SK-N-SH (cell line): ENCODE measurements around the gene CRIP1. TPM values are rescaled to one million over a fixed set of nuclear protein-coding genes. Genes with fewer than 3 reads are reported as not detected.
A peak's percentile ranks its signal among the peaks of the same experiment; 100 is the strongest.

Experiments
- CTCF ChIA-PET: fragments of 300-600, 350-600 bp; formaldehyde crosslinking; extraction: SDS; loops from one replicate; lab custom pipeline; 2021; lab: Yijun Ruan, JAX
- POLR2A ChIA-PET: fragments of 350-600 bp; sonication (Branson Sonifier 250); formaldehyde crosslinking; extraction: SDS; loops from one replicate; lab custom pipeline; 2020; ENCODE audit warnings: antibody characterized with exemption, inconsistent platforms; lab: Yijun Ruan, JAX
- DNase-seq: peaks from one replicate; pipeline ENCODE4 v3.0.0; 2012
- H2AFZ ChIP-seq: fragments of 200-600 bp; sonication (generic); 2 replicates; pipeline ENCODE4 v1.8.1; 2016; ENCODE audit warnings: antibody characterized with exemption, mild to moderate bottlenecking, low read depth
- H3F3A ChIP-seq: fragments of 200-600 bp; sonication (generic); replicated peaks from 2 replicates; pipeline ENCODE3; 2016; ENCODE audit warnings: antibody characterized with exemption, mild to moderate bottlenecking; ENCODE audit not compliant: insufficient read depth
- H3K27ac ChIP-seq, 2 experiments: fragments of 200-500 bp in 1 of 2; fragments of 200-600 bp in 1 of 2; sonication (Bioruptor generic) in 1 of 2; sonication (generic), shearing (Covaris generic) in 1 of 2; 2 replicates each; pipeline versions ENCODE4 v1.5.1 to v1.6.1; 2014 to 2016; ENCODE audit warnings: low read depth in 2 of 2, inconsistent platforms in 1 of 2, low read length in 1 of 2, mild to moderate bottlenecking in 1 of 2, mixed read lengths in 1 of 2
- H3K27me3 ChIP-seq: fragments of 200-600 bp; sonication (generic), shearing (Covaris generic); 2 replicates; pipeline ENCODE4 v1.6.1; 2016; ENCODE audit warnings: mixed run types; ENCODE audit not compliant: insufficient read depth
- H3K36me3 ChIP-seq, 2 experiments: fragments of 200-500 bp in 1 of 2; fragments of 200-600 bp in 1 of 2; sonication (Bioruptor generic) in 1 of 2; sonication (generic) in 1 of 2; replicated peaks in 1 of 2; 2 replicates each; pipeline versions ENCODE3 to v1.5.1; 2014 to 2016; ENCODE audit warnings: low read length in 1 of 2, mild to moderate bottlenecking in 1 of 2; ENCODE audit not compliant: insufficient read depth in 2 of 2, control insufficient read depth in 1 of 2
- H3K4me1 ChIP-seq, 2 experiments: fragments of 200-500 bp in 1 of 2; fragments of 200-600 bp in 1 of 2; sonication (Bioruptor generic) in 1 of 2; sonication (generic), shearing (Covaris generic) in 1 of 2; 2 replicates each; pipeline versions ENCODE4 v1.5.1 to v1.6.1; 2014 to 2016; ENCODE audit warnings: low read depth in 1 of 2, low read length in 1 of 2, mixed run types in 1 of 2; ENCODE audit not compliant: insufficient read depth in 2 of 2, control insufficient read depth in 1 of 2
- H3K4me2 ChIP-seq: fragments of 200-600 bp; sonication (generic), shearing (Covaris generic); 2 replicates; pipeline ENCODE4 v1.6.1; 2017; ENCODE audit warnings: mixed run types
- H3K4me3 ChIP-seq, 2 experiments: fragments of 200-500 bp in 1 of 2; fragments of 200-600 bp in 1 of 2; sonication (Bioruptor generic) in 1 of 2; sonication (generic), shearing (Covaris generic) in 1 of 2; 2 replicates each; pipeline versions ENCODE4 v1.5.1 to v1.8.1; 2014 to 2016; ENCODE audit warnings: low read depth in 2 of 2, inconsistent platforms in 1 of 2, low read length in 1 of 2, mild to moderate bottlenecking in 1 of 2, mixed read lengths in 1 of 2, moderate library complexity in 1 of 2
- H3K79me2 ChIP-seq: fragments of 200-600 bp; sonication (generic); 2 replicates; pipeline ENCODE4 v1.8.1; 2017; ENCODE audit warnings: mild to moderate bottlenecking; ENCODE audit not compliant: insufficient read depth
- H3K9ac ChIP-seq: fragments of 200-600 bp; sonication (generic); 2 replicates; pipeline ENCODE4 v1.6.1; 2017; ENCODE audit warnings: mixed run types
- H3K9me2 ChIP-seq: fragments of 200-600 bp; sonication (generic); 2 replicates; pipeline ENCODE4 v1.6.1; 2017; ENCODE audit warnings: mixed run types
- H3K9me3 ChIP-seq: fragments of 200-600 bp; sonication (generic); 2 replicates; pipeline ENCODE4 v1.6.1; 2017; ENCODE audit warnings: mixed run types, mild to moderate bottlenecking, moderate library complexity
- H4K20me1 ChIP-seq: fragments of 200-600 bp; sonication (generic); 2 replicates; pipeline ENCODE4 v1.6.1; 2017; ENCODE audit warnings: mild to moderate bottlenecking, mixed run types; ENCODE audit not compliant: insufficient read depth
- ELF1 ChIP-seq: IDR thresholded peaks from 2 replicates; pipeline ENCODE4 v1.4.0; 2012
- EP300 ChIP-seq, 2 experiments: IDR thresholded peaks; 2 replicates each; pipeline versions ENCODE4 v1.4.0 to v1.6.1; 2012; ENCODE audit warnings: borderline replicate concordance in 1 of 2, low read depth in 1 of 2, low read length in 1 of 2
- FOSL2 ChIP-seq: IDR thresholded peaks from 2 replicates; pipeline ENCODE4 v1.4.0; 2012; ENCODE audit warnings: low read depth, mild to moderate bottlenecking, moderate library complexity, borderline replicate concordance
- GABPA ChIP-seq: IDR thresholded peaks from 2 replicates; pipeline ENCODE4 v1.4.0; 2012; ENCODE audit warnings: low read depth, mild to moderate bottlenecking
- GATA2 ChIP-seq: sonication (generic); formaldehyde crosslinking; IDR thresholded peaks from 2 replicates; pipeline ENCODE4 v1.5.0; 2020; ENCODE audit warnings: mild to moderate bottlenecking, missing genetic modification reagents
- JUND ChIP-seq: IDR thresholded peaks from 2 replicates; pipeline ENCODE4 v1.4.0; 2012
- MEF2A ChIP-seq: IDR thresholded peaks from 2 replicates; pipeline ENCODE4 v1.4.0; 2012; ENCODE audit warnings: low read depth, borderline replicate concordance
- NFIC ChIP-seq: IDR thresholded peaks from 2 replicates; pipeline ENCODE4 v1.4.0; 2012; ENCODE audit warnings: borderline replicate concordance
- NRF1 ChIP-seq: IDR thresholded peaks from 2 replicates; pipeline ENCODE4 v1.6.1; 2012; ENCODE audit warnings: low read depth, mild to moderate bottlenecking, low read length
- POLR2AphosphoS5 ChIP-seq: IDR thresholded peaks from 2 replicates; pipeline ENCODE4 v1.6.1; 2012; ENCODE audit warnings: low read depth, low read length
- RAD21 ChIP-seq: IDR thresholded peaks from 2 replicates; pipeline ENCODE4 v1.6.1; 2012; ENCODE audit warnings: mild to moderate bottlenecking, low read length
- SMC3 ChIP-seq: IDR thresholded peaks from 2 replicates; pipeline ENCODE4 v1.6.1; 2012; ENCODE audit warnings: low read depth, low read length, improper control_type of control experiment
- TAF1 ChIP-seq: IDR thresholded peaks from 2 replicates; pipeline ENCODE4 v1.6.1; 2012; ENCODE audit warnings: low read depth, mild to moderate bottlenecking, low read length, moderate library complexity, borderline replicate concordance
- YY1 ChIP-seq: IDR thresholded peaks from 2 replicates; pipeline ENCODE4 v1.4.0; 2012; ENCODE audit warnings: low read depth, mild to moderate bottlenecking
- WGBS: methylation state at CpG from one replicate; pipeline ENCODE4 v1.1.6; 2017; ENCODE audit warnings: low lambda C conversion rate; 5-methylcytosine and 5-hydroxymethylcytosine counted together
- polyA plus RNA-seq, 3 experiments: library from polyadenylated mRNA; depleted of rRNA; stranded (reverse); fragments of >200 nt; gene quantifications; 2 replicates each; pipeline ENCODE4 v1.2.3, GENCODE V29; 2012
- TF ChIP-seq, protein P1 (sequence below): fragments of 150-350 bp; IDR thresholded peaks from 2 replicates; pipeline ENCODE4 v1.6.1; 2017; ENCODE audit warnings: antibody characterized with exemption, low read length, low read depth, borderline replicate concordance
- TF ChIP-seq, protein P2 (sequence below): fragments of 150-350 bp; IDR thresholded peaks from 2 replicates; pipeline ENCODE4 v1.6.1; 2016; ENCODE audit warnings: mild to moderate bottlenecking, low read depth, low read length
- TF ChIP-seq, protein P3 (sequence below): IDR thresholded peaks from 2 replicates; pipeline ENCODE4; 2012
- TF ChIP-seq, protein P4 (sequence below): IDR thresholded peaks from 2 replicates; pipeline ENCODE4 v1.4.0; 2012; ENCODE audit warnings: low read depth

The CRIP1 gene
- polyA plus RNA-seq, 1 of the 3 experiments (the other 2 are of a cell fraction): 0.72 TPM

DNA sequence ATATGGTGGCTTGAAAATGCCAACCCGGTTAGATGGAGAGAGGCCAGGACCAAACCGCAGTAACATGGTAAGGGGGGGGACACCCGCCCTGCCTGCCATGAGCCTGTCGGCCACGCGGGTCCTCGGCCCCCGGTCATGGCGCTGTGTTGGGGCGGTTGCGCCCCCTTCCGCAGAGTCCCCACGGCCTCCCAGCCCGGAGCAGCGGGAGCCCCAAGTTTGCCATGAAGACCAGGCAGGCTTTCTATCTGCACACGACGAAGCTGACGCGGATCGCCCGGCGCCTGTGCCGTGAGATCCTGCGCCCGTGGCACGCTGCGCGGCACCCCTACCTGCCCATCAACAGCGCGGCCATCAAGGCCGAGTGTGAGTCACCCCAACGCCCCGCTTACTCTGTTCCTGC, 22.2 kb upstream of the CRIP1 start:
- H3K4me3 ChIP-seq: no peak overlapping the region
- H3K27ac ChIP-seq: no peak overlapping the region; a peak in 1 of 4 replicates
- no peak overlapping the region for H2AFZ ChIP-seq
- no peak overlapping the region for H3K4me2 ChIP-seq
- no peak for DNase-seq
- no peaks in the 10 kb centered on the region for H3K27me3 ChIP-seq
- H3K9ac ChIP-seq: no peak overlapping the region
- WGBS: 97% methylated on average over 21 of the region's 33 CpGs
- no peaks in the 10 kb centered on the region for H3F3A ChIP-seq
- H4K20me1 ChIP-seq: no peaks in the 10 kb centered on the region
- peaks cover 0 to 30% of the 10 kb centered on the region in 2 experiments; a peak in 1 of 4 replicates for H3K4me1 ChIP-seq
- ChIA-PET CTCF (interaction anchor here (0.6 to 2.1 kb wide), 3 partner anchors 16 to 25 kb away, joined by 3 to 6 read pairs (median 6); no protein-coding TSS in a partner anchor), POLR2A (no interaction called here)
- H3K9me2 ChIP-seq: no peaks in the 10 kb centered on the region
- no peaks in the 10 kb centered on the region for H3K79me2 ChIP-seq
- H3K9me3 ChIP-seq: no peaks in the 10 kb centered on the region
- TF ChIP-seq GATA2 (CRISPR knock-in tag) (no peak), MEF2A (no peak), EP300 (IDR thresholded peaks at IDR 0.05; ENCODE audit: borderline replicate concordance in 1 of 2, low read depth in 1 of 2, low read length in 1 of 2) (no peak), GABPA (no peak), SMC3 (no peak), RAD21 (no peak), TAF1 (no peak), NFIC (no peak), POLR2AphosphoS5 (no peak)
- TF ChIP-seq, protein P1, sequence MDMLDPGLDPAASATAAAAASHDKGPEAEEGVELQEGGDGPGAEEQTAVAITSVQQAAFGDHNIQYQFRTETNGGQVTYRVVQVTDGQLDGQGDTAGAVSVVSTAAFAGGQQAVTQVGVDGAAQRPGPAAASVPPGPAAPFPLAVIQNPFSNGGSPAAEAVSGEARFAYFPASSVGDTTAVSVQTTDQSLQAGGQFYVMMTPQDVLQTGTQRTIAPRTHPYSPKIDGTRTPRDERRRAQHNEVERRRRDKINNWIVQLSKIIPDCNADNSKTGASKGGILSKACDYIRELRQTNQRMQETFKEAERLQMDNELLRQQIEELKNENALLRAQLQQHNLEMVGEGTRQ: no peak
- TF ChIP-seq, protein P2, sequence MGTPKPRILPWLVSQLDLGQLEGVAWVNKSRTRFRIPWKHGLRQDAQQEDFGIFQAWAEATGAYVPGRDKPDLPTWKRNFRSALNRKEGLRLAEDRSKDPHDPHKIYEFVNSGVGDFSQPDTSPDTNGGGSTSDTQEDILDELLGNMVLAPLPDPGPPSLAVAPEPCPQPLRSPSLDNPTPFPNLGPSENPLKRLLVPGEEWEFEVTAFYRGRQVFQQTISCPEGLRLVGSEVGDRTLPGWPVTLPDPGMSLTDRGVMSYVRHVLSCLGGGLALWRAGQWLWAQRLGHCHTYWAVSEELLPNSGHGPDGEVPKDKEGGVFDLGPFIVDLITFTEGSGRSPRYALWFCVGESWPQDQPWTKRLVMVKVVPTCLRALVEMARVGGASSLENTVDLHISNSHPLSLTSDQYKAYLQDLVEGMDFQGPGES: no peak
- TF ChIP-seq, all 33 proteins: peak for 0
- H3K36me3 ChIP-seq: peaks cover 4 to 76% of the 10 kb centered on the region in 2 experiments

DNA sequence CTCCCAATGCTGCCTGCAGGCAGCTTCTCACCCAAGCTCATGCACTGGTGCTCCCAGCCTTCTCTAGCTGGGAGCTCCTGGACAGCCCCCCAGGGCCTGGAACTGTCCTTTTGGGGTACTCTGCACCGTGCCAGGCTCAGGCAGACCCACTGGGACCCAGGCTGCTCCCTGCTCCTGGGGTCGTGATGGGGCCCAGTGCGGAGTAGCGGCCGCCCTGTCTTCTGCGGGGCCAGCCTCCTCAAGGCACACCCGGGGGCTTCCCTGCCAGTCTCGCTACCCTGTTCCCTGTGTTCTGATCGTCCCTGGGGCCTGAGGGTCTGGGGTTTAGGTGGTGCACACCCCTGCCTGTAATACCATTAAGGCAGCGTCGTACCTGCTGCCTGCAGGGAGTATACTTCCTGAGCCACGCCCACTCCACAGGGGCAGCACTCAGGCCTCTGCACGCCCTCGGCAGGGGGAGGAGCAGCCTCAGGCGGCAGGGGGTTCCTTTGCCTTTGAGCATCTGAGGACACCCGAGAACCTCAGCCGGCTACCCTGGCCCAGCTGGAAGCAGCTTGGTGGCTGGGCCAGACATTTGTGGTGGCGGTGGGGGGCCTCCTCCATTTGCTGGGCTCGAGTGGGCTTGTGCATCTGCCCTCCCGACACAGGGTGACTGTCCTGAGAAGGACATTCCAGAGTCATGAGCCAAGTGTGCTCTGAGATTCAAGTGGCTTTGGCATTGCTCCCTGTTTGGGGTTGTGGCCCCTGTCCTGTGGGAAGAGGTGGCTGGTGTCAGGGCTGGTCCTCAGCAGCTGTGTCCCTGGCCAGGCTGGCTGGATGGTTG, 21.3 kb upstream of the CRIP1 start:
- WGBS: 87% methylated on average over 8 of the region's 20 CpGs
- Histone ChIP-seq H3K9me2 (no peaks in the 10 kb centered on the region), H2AFZ (no peak overlapping the region), H3K4me3 (no peak overlapping the region), H3K9me3 (no peaks in the 10 kb centered on the region), H4K20me1 (no peaks in the 10 kb centered on the region), H3K27me3 (no peaks in the 10 kb centered on the region), H3F3A (no peaks in the 10 kb centered on the region), H3K36me3 (peaks cover 4 to 75% of the 10 kb centered on the region in 2 experiments), H3K9ac (no peak overlapping the region), H3K4me2 (no peak overlapping the region), H3K27ac (peak overlapping the region in 1 of 2 experiments; percentile 16; a peak in 1 of 4 replicates), H3K4me1 (peaks cover 0 to 36% of the 10 kb centered on the region in 2 experiments; a peak in 1 of 4 replicates), H3K79me2 (no peaks in the 10 kb centered on the region)
- DNase-seq: no peak
- ChIA-PET CTCF (interaction anchor here (0.6 kb wide), 2 partner anchors 16 to 27 kb away, joined by 3 read pairs; no protein-coding TSS in a partner anchor), POLR2A (no interaction called here)
- TF ChIP-seq ELF1: no peak
- no peak for TF ChIP-seq MEF2A
- no peak for TF ChIP-seq FOSL2
- no peak for TF ChIP-seq YY1
- no peak for TF ChIP-seq GATA2 (CRISPR knock-in tag)
- no peak for TF ChIP-seq NRF1
- TF ChIP-seq, protein P3, sequence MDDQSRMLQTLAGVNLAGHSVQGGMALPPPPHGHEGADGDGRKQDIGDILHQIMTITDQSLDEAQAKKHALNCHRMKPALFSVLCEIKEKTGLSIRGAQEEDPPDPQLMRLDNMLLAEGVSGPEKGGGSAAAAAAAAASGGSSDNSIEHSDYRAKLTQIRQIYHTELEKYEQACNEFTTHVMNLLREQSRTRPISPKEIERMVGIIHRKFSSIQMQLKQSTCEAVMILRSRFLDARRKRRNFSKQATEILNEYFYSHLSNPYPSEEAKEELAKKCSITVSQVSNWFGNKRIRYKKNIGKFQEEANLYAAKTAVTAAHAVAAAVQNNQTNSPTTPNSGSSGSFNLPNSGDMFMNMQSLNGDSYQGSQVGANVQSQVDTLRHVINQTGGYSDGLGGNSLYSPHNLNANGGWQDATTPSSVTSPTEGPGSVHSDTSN: no peak
- no peak for TF ChIP-seq TAF1
- TF ChIP-seq, protein P4, sequence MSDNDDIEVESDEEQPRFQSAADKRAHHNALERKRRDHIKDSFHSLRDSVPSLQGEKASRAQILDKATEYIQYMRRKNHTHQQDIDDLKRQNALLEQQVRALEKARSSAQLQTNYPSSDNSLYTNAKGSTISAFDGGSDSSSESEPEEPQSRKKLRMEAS: no peak
- TF ChIP-seq NFIC: no peak
- no peak for TF ChIP-seq RAD21
- no peak for TF ChIP-seq SMC3
- TF ChIP-seq JUND: no peak
